Kidney epithelial cell (primary cell): ENCODE measurements around the gene USP32. TPM values are rescaled to one million over a fixed set of nuclear protein-coding genes. Genes with fewer than 3 reads are reported as not detected.

Experiments used
- DNase-seq: peaks from one replicate; pipeline ENCODE4 v3.0.0-alpha.2; 2010; ENCODE audit warnings: low read depth
- H3K27me3 ChIP-seq: 2 replicates; pipeline ENCODE4 v1.6.0; 2011; ENCODE audit warnings: low read length; ENCODE audit not compliant: control insufficient read depth, insufficient read depth
- H3K36me3 ChIP-seq: 2 replicates; pipeline ENCODE4 v1.5.1; 2011; ENCODE audit warnings: low read length; ENCODE audit not compliant: control insufficient read depth, insufficient read depth
- H3K4me3 ChIP-seq: 2 replicates; pipeline ENCODE4 v1.5.1; 2011; ENCODE audit warnings: low read depth, mild to moderate bottlenecking, control low read depth, low read length
- CTCF ChIP-seq: IDR thresholded peaks from 2 replicates; pipeline ENCODE4 v1.5.1; 2011; ENCODE audit warnings: mild to moderate bottlenecking, moderate library complexity, low read length, control low read depth, inconsistent platforms; ENCODE audit not compliant: insufficient read depth, poor library complexity, severe bottlenecking
- total RNA-seq: library from RNA; depleted of rRNA; stranded (reverse); fragments of >200 nt; gene quantifications from 2 replicates; pipeline ENCODE4 v1.2.3, GENCODE V29; 2015

The USP32 gene
- total RNA-seq, 1 donor from 2014 or later: 37.2 TPM

DNA sequence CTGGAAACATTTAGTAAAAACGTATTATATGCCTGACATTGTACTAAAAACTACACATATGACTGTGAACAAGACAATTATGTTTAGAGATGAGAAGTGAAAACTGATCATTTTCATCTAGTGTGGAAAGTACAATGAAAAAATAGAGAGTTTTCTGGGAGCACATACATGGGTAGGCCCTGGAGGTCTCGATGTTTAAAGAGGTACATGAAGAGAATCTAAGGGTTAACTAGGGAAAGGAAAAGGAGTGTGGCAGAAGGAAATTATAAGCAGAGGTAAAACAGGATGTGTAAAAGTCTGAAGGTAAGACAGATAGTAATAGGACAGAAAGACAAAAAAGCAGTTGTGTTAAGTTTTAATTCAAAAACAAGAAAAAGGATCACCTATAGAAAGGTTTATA is 113.7 kb downstream of the USP32 start:
- H3K36me3 ChIP-seq: no peaks in the 10 kb centered on the region
- TF ChIP-seq CTCF: no peak
- no peak overlapping the region for H3K4me3 ChIP-seq
- no peak for DNase-seq
- no peaks in the 10 kb centered on the region for H3K27me3 ChIP-seq

DNA sequence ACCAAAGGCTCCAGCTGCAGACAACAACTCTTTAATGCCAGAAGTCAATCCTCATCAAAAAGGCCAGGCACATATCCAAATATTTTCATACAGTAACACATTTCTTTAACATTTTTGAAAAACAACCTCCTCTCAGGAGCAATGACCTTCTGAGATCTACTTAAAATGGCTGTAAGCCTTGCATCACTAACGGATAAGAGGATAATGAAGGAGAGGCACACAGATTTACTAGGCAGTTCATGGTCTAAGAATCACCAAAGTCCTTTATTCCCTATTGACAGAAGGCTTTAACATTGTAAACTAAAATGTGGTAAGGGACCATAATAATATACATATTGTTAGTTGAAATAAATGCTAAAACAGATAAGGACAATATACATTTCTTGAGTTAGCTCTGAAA is 114.7 kb downstream of the USP32 start:
- TF ChIP-seq CTCF: no peak
- Histone ChIP-seq H3K4me3 (no peak overlapping the region), H3K36me3 (no peaks in the 10 kb centered on the region), H3K27me3 (no peaks in the 10 kb centered on the region)
- DNase-seq: no peak

DNA sequence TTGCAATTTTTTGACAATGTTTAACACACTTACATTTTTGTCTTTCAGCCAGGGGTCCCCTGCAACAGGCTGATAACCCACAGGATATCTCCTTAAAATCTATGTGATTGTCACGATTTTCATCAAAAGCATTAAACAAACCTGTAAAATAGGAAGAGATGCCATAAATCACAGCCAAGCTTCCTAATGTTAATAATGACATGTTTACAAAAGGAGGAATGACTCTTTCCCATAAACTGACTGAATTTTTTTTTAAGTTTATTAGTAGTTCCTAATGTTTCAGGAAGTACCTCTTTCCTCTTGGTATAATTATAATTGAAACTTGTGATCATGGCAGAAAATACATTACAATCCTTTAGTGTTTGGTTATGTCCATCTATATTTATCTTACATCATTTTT is 122.5 kb downstream of the USP32 start:
- no peak for TF ChIP-seq CTCF
- no peak for DNase-seq
- no peak overlapping the region for H3K4me3 ChIP-seq
- H3K36me3 ChIP-seq: no peaks in the 10 kb centered on the region
- no peaks in the 10 kb centered on the region for H3K27me3 ChIP-seq

GRCh38 chr17:60260540-60260939 is 131.4 kb downstream of the USP32 start:
- no peaks in the 10 kb centered on the region for H3K27me3 ChIP-seq
- TF ChIP-seq CTCF: no peak
- no peak overlapping the region for H3K4me3 ChIP-seq
- no peaks in the 10 kb centered on the region for H3K36me3 ChIP-seq
- no peak for DNase-seq

GRCh38 chr17:60258313-60258712 is 133.6 kb downstream of the USP32 start:
- no peak for DNase-seq
- Histone ChIP-seq H3K4me3 (no peak overlapping the region), H3K27me3 (no peaks in the 10 kb centered on the region), H3K36me3 (no peaks in the 10 kb centered on the region)
- TF ChIP-seq CTCF: no peak

GRCh38 chr17:60256174-60256573 is 135.8 kb downstream of the USP32 start:
- Histone ChIP-seq H3K36me3 (no peaks in the 10 kb centered on the region), H3K4me3 (no peak overlapping the region), H3K27me3 (no peaks in the 10 kb centered on the region)
- TF ChIP-seq CTCF: no peak
- no peak for DNase-seq
